ENCODE measurements around the gene CDH15. TPM values are rescaled to one million over a fixed set of nuclear protein-coding genes. Genes with fewer than 3 reads are reported as not detected.

Gene CDH15
- total RNA-seq, 1 experiment from 2014 or later: 0.37 TPM

- no peak for DNase-seq (ENCODE audit: low spot score)
- in situ Hi-C loops (cut with HindIII; ENCODE audit: low sequenced_read_pairs): no loop called here
Observed at GRCh38 chr16:89166696-89167424, 4.7 kb upstream of the CDH15 start.

- DNase-seq (ENCODE audit: low spot score): peak; percentile 76
- in situ Hi-C loops (cut with HindIII; ENCODE audit: low sequenced_read_pairs): no loop called here
Observed at GRCh38 chr16:89167425-89167941, 4.1 kb upstream of the CDH15 start.

GRCh38 chr16:89168381-89169189, 3.0 kb upstream of the CDH15 start:
- DNase-seq (ENCODE audit: low spot score): no peak
- in situ Hi-C loops (cut with HindIII; ENCODE audit: low sequenced_read_pairs): no loop called here

- in situ Hi-C loops (cut with HindIII; ENCODE audit: low sequenced_read_pairs): no loop called here
- no peak for DNase-seq (ENCODE audit: low spot score)
Observed at GRCh38 chr16:89169778-89170177, 1.8 kb upstream of the CDH15 start.

- DNase-seq (ENCODE audit: low spot score): peak; percentile 53
- in situ Hi-C loops (cut with HindIII; ENCODE audit: low sequenced_read_pairs): no loop called here
Observed at GRCh38 chr16:89170346-89171215, 967 bp upstream of the CDH15 start.

- peak; percentile 26 for DNase-seq (ENCODE audit: low spot score)
- in situ Hi-C loops (cut with HindIII; ENCODE audit: low sequenced_read_pairs): no loop called here
Observed at GRCh38 chr16:89172171-89172527, 601 bp downstream of the CDH15 start.

- DNase-seq (ENCODE audit: low spot score): peak; percentile 41
- in situ Hi-C loops (cut with HindIII; ENCODE audit: low sequenced_read_pairs): no loop called here
Observed at GRCh38 chr16:89172528-89173173, 1.1 kb downstream of the CDH15 start.

GRCh38 chr16:89173174-89173921, 1.8 kb downstream of the CDH15 start:
- in situ Hi-C loops (cut with HindIII; ENCODE audit: low sequenced_read_pairs): no loop called here
- peak; percentile 28 for DNase-seq (ENCODE audit: low spot score)

GRCh38 chr16:89174055-89174827, 2.7 kb downstream of the CDH15 start:
- peak; percentile 28 for DNase-seq (ENCODE audit: low spot score)
- in situ Hi-C loops (cut with HindIII; ENCODE audit: low sequenced_read_pairs): no loop called here

GRCh38 chr16:89174877-89175276, 3.3 kb downstream of the CDH15 start:
- DNase-seq (ENCODE audit: low spot score): no peak
- in situ Hi-C loops (cut with HindIII; ENCODE audit: low sequenced_read_pairs): no loop called here

- in situ Hi-C loops (cut with HindIII; ENCODE audit: low sequenced_read_pairs): no loop called here
Observed at GRCh38 chr16:89175280-89176146, 4.0 kb downstream of the CDH15 start.

GRCh38 chr16:89176147-89176690, 4.7 kb downstream of the CDH15 start:
- DNase-seq (ENCODE audit: low spot score): no peak
- in situ Hi-C loops (cut with HindIII; ENCODE audit: low sequenced_read_pairs): no loop called here

More at GRCh38 chr16:89175280-89176146, 4.0 kb downstream of the CDH15 start:
- peak; percentile 95 for DNase-seq (ENCODE audit: low spot score)

- DNase-seq (ENCODE audit: low spot score): no peak
- in situ Hi-C loops (cut with HindIII; ENCODE audit: low sequenced_read_pairs): no loop called here
Observed at GRCh38 chr16:89176717-89177116, 5.2 kb downstream of the CDH15 start.

GRCh38 chr16:89177501-89177900, 6.0 kb downstream of the CDH15 start:
- no peak for DNase-seq (ENCODE audit: low spot score)
- in situ Hi-C loops (cut with HindIII; ENCODE audit: low sequenced_read_pairs): no loop called here

GRCh38 chr16:89178453-89179147, 7.1 kb downstream of the CDH15 start:
- in situ Hi-C loops (cut with HindIII; ENCODE audit: low sequenced_read_pairs): no loop called here
- no peak for DNase-seq (ENCODE audit: low spot score)

GRCh38 chr16:89179148-89179484, 7.6 kb downstream of the CDH15 start:
- in situ Hi-C loops (cut with HindIII; ENCODE audit: low sequenced_read_pairs): no loop called here
- DNase-seq (ENCODE audit: low spot score): no peak

Data from G401 (cell line).